ENCODE data around the gene UBE3A. TPM values are rescaled to one million over a fixed set of nuclear protein-coding genes. Genes with fewer than 3 reads are reported as not detected.

UBE3A gene
- total RNA-seq, 2 donors from 2014 or later: 26.7 to 38.9 TPM

DNA sequence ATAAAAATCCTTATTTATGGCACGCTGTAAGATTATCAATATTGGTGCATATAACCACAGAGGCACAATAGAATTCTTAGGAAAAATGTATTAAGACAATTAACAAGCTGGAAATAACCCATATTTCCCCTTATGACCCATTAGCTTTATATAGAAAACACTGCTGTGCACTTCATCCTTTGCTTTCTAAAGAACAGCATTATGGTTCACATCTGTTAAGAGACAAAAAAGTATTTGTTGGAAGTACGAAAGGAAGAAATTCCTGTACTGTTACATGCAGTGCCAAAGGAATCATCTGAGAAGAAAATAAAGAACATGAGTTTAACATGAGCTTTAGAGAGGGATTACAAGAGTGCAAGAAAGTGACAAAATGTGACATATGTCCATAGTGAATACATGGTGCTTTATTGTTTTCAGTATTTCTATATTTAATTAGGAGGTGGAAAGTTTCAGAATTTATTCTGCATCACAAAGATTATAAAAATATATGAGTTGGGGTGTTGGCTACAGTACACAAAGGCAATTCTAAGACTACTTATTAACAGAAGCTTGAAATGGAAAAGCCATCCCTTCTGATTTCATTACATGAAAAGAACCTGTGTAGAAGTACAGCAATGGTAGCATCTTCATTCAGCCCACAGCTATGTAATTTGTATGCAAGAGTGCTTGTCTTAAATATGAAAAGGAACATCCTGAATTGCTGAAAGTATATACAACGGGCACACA, 6.8 kb downstream of the UBE3A start:
- intact Hi-C loops (cut with DNase I): no loop called here
- Histone ChIP-seq H3K27me3 (no peaks in the 10 kb centered on the region), H3K27ac (no peak overlapping the region), H3K9me3 (no peaks in the 10 kb centered on the region), H3K4me1 (peaks cover 32% of the 10 kb centered on the region), H3K36me3 (replicated peaks in 1 of 2; ENCODE audit: insufficient read depth in 1 of 2, low read depth in 2 of 2) (no peaks in the 10 kb centered on the region), H3K4me3 (no peak overlapping the region)
- DNase-seq (no peak), ATAC-seq (no peak)
- WGBS, 2 donors: 67 to 71% methylated on average over 3 of the region's 3 CpGs
- TF ChIP-seq, protein P1, sequence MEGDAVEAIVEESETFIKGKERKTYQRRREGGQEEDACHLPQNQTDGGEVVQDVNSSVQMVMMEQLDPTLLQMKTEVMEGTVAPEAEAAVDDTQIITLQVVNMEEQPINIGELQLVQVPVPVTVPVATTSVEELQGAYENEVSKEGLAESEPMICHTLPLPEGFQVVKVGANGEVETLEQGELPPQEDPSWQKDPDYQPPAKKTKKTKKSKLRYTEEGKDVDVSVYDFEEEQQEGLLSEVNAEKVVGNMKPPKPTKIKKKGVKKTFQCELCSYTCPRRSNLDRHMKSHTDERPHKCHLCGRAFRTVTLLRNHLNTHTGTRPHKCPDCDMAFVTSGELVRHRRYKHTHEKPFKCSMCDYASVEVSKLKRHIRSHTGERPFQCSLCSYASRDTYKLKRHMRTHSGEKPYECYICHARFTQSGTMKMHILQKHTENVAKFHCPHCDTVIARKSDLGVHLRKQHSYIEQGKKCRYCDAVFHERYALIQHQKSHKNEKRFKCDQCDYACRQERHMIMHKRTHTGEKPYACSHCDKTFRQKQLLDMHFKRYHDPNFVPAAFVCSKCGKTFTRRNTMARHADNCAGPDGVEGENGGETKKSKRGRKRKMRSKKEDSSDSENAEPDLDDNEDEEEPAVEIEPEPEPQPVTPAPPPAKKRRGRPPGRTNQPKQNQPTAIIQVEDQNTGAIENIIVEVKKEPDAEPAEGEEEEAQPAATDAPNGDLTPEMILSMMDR (IDR thresholded peaks at IDR 0.05): no peak
- no peak for TF ChIP-seq POLR2A (IDR thresholded peaks at IDR 0.05)

DNA sequence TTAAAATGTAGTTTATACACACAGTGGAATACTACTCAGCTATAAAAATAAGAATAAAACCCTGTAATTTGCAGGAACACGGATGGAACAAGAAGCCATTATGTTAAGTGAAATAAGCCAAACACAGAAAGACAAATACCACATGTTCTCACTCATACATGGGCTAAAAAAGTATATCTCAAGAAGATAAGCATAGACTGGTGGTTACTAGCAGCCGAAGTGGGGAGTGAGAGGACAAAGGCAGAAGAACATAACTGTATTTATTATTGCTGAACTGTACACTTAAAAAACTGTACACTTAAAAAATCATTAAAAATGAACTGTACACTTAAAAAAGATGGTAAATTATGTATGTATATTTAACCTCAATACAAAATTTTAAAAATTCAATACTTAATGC, 11.0 kb downstream of the UBE3A start:
- no peak for ATAC-seq
- Histone ChIP-seq H3K27me3 (no peaks in the 10 kb centered on the region), H3K36me3 (replicated peaks in 1 of 2; ENCODE audit: insufficient read depth in 1 of 2, low read depth in 2 of 2) (no peaks in the 10 kb centered on the region), H3K27ac (no peak overlapping the region), H3K4me1 (peaks cover 13% of the 10 kb centered on the region), H3K9me3 (no peaks in the 10 kb centered on the region), H3K4me3 (no peak overlapping the region)
- WGBS, 2 donors: 44 to 50% methylated on average over 2 of the region's 2 CpGs
- TF ChIP-seq, protein P1 (IDR thresholded peaks at IDR 0.05): no peak
- no peak for TF ChIP-seq POLR2A (IDR thresholded peaks at IDR 0.05)
- intact Hi-C loops (cut with DNase I): no loop called here
- DNase-seq: no peak

DNA sequence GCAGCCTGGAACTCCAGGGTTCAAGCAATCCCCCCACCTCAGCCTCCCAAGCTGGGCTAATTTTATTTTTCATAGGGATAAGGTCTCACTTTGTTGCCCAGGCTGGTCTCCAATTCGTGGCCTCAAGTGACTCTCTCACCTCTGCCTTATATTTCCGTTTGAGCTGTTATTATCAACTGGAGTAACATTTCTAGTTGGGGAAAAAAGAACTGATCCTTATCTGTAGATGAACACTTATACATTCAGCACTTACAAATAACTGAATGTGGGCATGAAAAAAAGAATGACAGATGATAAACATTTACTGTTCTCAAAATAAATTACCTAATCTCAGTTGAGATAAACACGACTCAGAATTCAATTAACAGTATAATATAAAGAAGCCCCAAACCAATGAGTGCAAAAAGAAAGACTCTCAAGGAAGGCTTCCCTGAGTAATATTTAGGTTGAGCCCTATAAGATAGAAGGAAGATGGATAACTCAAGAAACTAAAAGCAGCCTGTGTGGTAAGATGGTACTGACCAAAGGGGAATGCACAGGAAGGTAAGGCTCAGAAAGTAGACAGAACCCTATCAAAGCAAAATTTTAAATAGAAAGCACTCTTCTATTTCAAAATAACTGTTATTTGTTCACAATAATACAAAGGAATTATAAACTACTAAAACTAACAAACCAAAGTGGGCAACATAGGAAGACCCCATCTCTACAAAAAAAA, 11.8 kb downstream of the UBE3A start:
- no peak for ATAC-seq
- no peaks in the 10 kb centered on the region for H3K36me3 ChIP-seq (replicated peaks in 1 of 2; ENCODE audit: insufficient read depth in 1 of 2, low read depth in 2 of 2)
- no peak for DNase-seq
- peaks cover 10% of the 10 kb centered on the region for H3K4me1 ChIP-seq
- intact Hi-C loops (cut with DNase I): no loop called here
- TF ChIP-seq POLR2A (IDR thresholded peaks at IDR 0.05): no peak
- TF ChIP-seq, protein P1 (IDR thresholded peaks at IDR 0.05): no peak
- no peak overlapping the region for H3K27ac ChIP-seq
- WGBS, 2 donors: 20 to 31% methylated on average over 3 of the region's 3 CpGs
- no peak overlapping the region for H3K4me3 ChIP-seq
- H3K9me3 ChIP-seq: no peaks in the 10 kb centered on the region
- H3K27me3 ChIP-seq: no peaks in the 10 kb centered on the region

DNA sequence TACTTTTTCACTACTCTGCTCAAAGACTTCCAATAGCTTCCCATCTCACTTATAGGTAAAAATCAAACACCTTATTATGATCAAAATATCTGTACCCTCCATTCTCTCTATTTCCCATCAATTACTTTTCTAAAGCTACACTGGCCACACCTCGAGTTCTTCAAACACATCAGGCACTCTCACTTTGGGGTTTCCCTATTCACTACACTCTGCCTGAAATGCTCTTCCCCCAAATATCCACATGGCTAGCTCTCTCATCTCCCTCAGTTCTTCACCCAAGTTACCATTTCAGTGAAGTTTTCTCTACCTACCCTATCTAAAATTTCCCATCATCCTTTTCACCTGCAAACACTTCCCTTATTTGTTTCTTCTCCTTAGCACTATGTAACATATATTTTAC, 14.8 kb downstream of the UBE3A start:
- no peaks in the 10 kb centered on the region for H3K27me3 ChIP-seq
- intact Hi-C loops (cut with DNase I): no loop called here
- no peaks in the 10 kb centered on the region for H3K9me3 ChIP-seq
- H3K36me3 ChIP-seq (replicated peaks in 1 of 2; ENCODE audit: insufficient read depth in 1 of 2, low read depth in 2 of 2): no peaks in the 10 kb centered on the region
- ATAC-seq (no peak), DNase-seq (no peak)
- TF ChIP-seq, protein P1 (IDR thresholded peaks at IDR 0.05): no peak
- H3K27ac ChIP-seq: no peak overlapping the region
- peaks cover 6% of the 10 kb centered on the region for H3K4me1 ChIP-seq
- H3K4me3 ChIP-seq: no peak overlapping the region
- WGBS, 2 donors: 81 to 89% methylated on average over 1 of the region's 1 CpG

Measured in body of pancreas (tissue), 4 donors.